ENCODE data around the gene FBF1. TPM values are rescaled to one million over a fixed set of nuclear protein-coding genes. Genes with fewer than 3 reads are reported as not detected.
"Not testable (repeated sequence)": the region's sequence is repeated elsewhere in the genome, so short reads cannot be mapped to it uniquely, and the experiment has no call there.

The FBF1 gene
- total RNA-seq, 1 experiment from 2014 or later: 8.3 TPM

- no peak overlapping the region for H3K4ac ChIP-seq (ENCODE audit: low read depth, low read length)
- H3K27ac ChIP-seq (ENCODE audit: insufficient read length, low read depth, low read length): no peak overlapping the region
- H3K36me3 Mint-ChIP-seq (ENCODE audit: insufficient read depth in 1 of 3, low read depth in 3 of 3): peaks cover 4 to 38% (median 37%) of the 10 kb centered on the region in 3 experiments; a peak in 6 of 7 replicates
- no peak for DNase-seq
- H2BK20ac ChIP-seq (ENCODE audit: low read depth, low read length, poor library complexity, severe bottlenecking): no peak overlapping the region
- H4K91ac ChIP-seq (ENCODE audit: insufficient read length, low read depth, low read length): no peak overlapping the region
- H4K8ac ChIP-seq (replicated peaks; ENCODE audit: insufficient read length, low read depth, low read length): no peak overlapping the region
- no peaks in the 10 kb centered on the region for H3K9me3 ChIP-seq (ENCODE audit: control insufficient read depth, low read depth, low read length)
- H2AK5ac ChIP-seq (ENCODE audit: insufficient read length, low read length): no peak overlapping the region
- H3K23ac ChIP-seq (ENCODE audit: insufficient read length, low read depth, low read length): no peak overlapping the region
- H3K79me2 ChIP-seq (ENCODE audit: insufficient read depth, low read length): no peaks in the 10 kb centered on the region
- H2BK15ac ChIP-seq (ENCODE audit: low read depth, low read length): no peak overlapping the region
- H3T11ph ChIP-seq (ENCODE audit: low read length): no peak overlapping the region
- H3K4me2 ChIP-seq (ENCODE audit: insufficient read depth, insufficient read length, low read length): no peak overlapping the region
- H3K14ac ChIP-seq (ENCODE audit: insufficient read depth, low read length): no peak overlapping the region
- no peaks in the 10 kb centered on the region for H3K79me1 ChIP-seq (ENCODE audit: insufficient read depth, low read depth, low read length, poor library complexity, severe bottlenecking)
- H3K27me3 ChIP-seq (ENCODE audit: insufficient read depth, low read length): no peaks in the 10 kb centered on the region
- no peaks in the 10 kb centered on the region for H3K9me3 Mint-ChIP-seq
- no peaks in the 10 kb centered on the region for H3K4me1 ChIP-seq (ENCODE audit: insufficient read depth, low read length)
- H3K23me2 ChIP-seq (ENCODE audit: insufficient read length, low read depth, low read length, poor library complexity, severe bottlenecking): no peaks in the 10 kb centered on the region
- H3K27me3 Mint-ChIP-seq (ENCODE audit: low read depth): no peaks in the 10 kb centered on the region
- no peak overlapping the region for H2BK5ac ChIP-seq (ENCODE audit: insufficient read length, low read length)
- no peak overlapping the region; a peak in 1 of 7 replicates for H3K27ac Mint-ChIP-seq
- H3K4me3 Mint-ChIP-seq: no peak overlapping the region
- no peak overlapping the region for H4K5ac ChIP-seq (ENCODE audit: insufficient read length, low read depth, low read length)
- no peaks in the 10 kb centered on the region for H4K20me1 ChIP-seq (ENCODE audit: control insufficient read depth, insufficient read depth, insufficient read length)
- H3K9ac ChIP-seq (ENCODE audit: extremely low read depth, insufficient read length, low read length): no peak overlapping the region
- no CpG with 5 or more reads among the region's 4 CpGs for WGBS (ENCODE audit: extremely low coverage, insufficient read length, low lambda C conversion rate)
- TF ChIP-seq CTCF (conservative IDR thresholded peaks at IDR 0.05): no peak
- H3K18ac ChIP-seq (ENCODE audit: insufficient read length, low read depth, low read length): no peak overlapping the region
- no peak overlapping the region for H3K56ac ChIP-seq (ENCODE audit: insufficient read length, low read depth, low read length)
- H2BK12ac ChIP-seq (ENCODE audit: insufficient read length, low read depth, low read length): no peak overlapping the region
- H3K4me1 Mint-ChIP-seq: no peaks in the 10 kb centered on the region
- H2BK120ac ChIP-seq (ENCODE audit: low read depth, low read length, poor library complexity, severe bottlenecking): no peak overlapping the region
- H2AFZ ChIP-seq (ENCODE audit: low read length): no peak overlapping the region
Observed at GRCh38 chr17:75970011-75970523, 29.2 kb upstream of the FBF1 start.

GRCh38 chr17:75969044-75969443 lies 28.2 kb upstream of the FBF1 start:
- not testable (repeated sequence) for H2BK15ac ChIP-seq (ENCODE audit: low read depth, low read length); H3K79me1 ChIP-seq (ENCODE audit: insufficient read depth, low read depth, low read length, poor library complexity, severe bottlenecking); H3K79me2 ChIP-seq (ENCODE audit: insufficient read depth, low read length); H3K27ac Mint-ChIP-seq; H4K5ac ChIP-seq (ENCODE audit: insufficient read length, low read depth, low read length); H3K23ac ChIP-seq (ENCODE audit: insufficient read length, low read depth, low read length); H3K4ac ChIP-seq (ENCODE audit: low read depth, low read length); H3K27ac ChIP-seq (ENCODE audit: insufficient read length, low read depth, low read length); H3K27me3 Mint-ChIP-seq (ENCODE audit: low read depth); H4K8ac ChIP-seq (replicated peaks; ENCODE audit: insufficient read length, low read depth, low read length); H4K91ac ChIP-seq (ENCODE audit: insufficient read length, low read depth, low read length); H4K20me1 ChIP-seq (ENCODE audit: control insufficient read depth, insufficient read depth, insufficient read length); H3K14ac ChIP-seq (ENCODE audit: insufficient read depth, low read length); H3K27me3 ChIP-seq (ENCODE audit: insufficient read depth, low read length); H2BK5ac ChIP-seq (ENCODE audit: insufficient read length, low read length); H3K4me1 ChIP-seq (ENCODE audit: insufficient read depth, low read length); H3T11ph ChIP-seq (ENCODE audit: low read length); H2BK20ac ChIP-seq (ENCODE audit: low read depth, low read length, poor library complexity, severe bottlenecking); H2BK120ac ChIP-seq (ENCODE audit: low read depth, low read length, poor library complexity, severe bottlenecking); H3K4me3 Mint-ChIP-seq; DNase-seq; H3K23me2 ChIP-seq (ENCODE audit: insufficient read length, low read depth, low read length, poor library complexity, severe bottlenecking); H3K4me2 ChIP-seq (ENCODE audit: insufficient read depth, insufficient read length, low read length); H3K18ac ChIP-seq (ENCODE audit: insufficient read length, low read depth, low read length); H3K9me3 Mint-ChIP-seq; H3K9ac ChIP-seq (ENCODE audit: extremely low read depth, insufficient read length, low read length); H3K9me3 ChIP-seq (ENCODE audit: control insufficient read depth, low read depth, low read length); H2BK12ac ChIP-seq (ENCODE audit: insufficient read length, low read depth, low read length); H3K4me1 Mint-ChIP-seq; H2AFZ ChIP-seq (ENCODE audit: low read length); H3K56ac ChIP-seq (ENCODE audit: insufficient read length, low read depth, low read length); H2AK5ac ChIP-seq (ENCODE audit: insufficient read length, low read length)
- no CpG with 5 or more reads among the region's 10 CpGs for WGBS (ENCODE audit: extremely low coverage, insufficient read length, low lambda C conversion rate)
- peaks cover 4 to 37% (median 35%) of the 10 kb centered on the region in 3 experiments; a peak in 6 of 7 replicates for H3K36me3 Mint-ChIP-seq (ENCODE audit: insufficient read depth in 1 of 3, low read depth in 3 of 3)

Data from H9 (cell line).